SK-N-SH treated with all-trans-retinoic acid at 6 μM for 48 hours (cell line): ENCODE data around the gene HOMEZ.

Source experiments
- ATAC-seq: fragments of 200-7000 bp; cut with Tn5 transposase; 3 replicates; pipeline ENCODE4 v1.9.1; 2020; ENCODE audit warnings: mild to moderate bottlenecking, moderate library complexity
- ARNTL ChIP-seq: fragments of 450-650 bp; formaldehyde crosslinking; IDR thresholded peaks from 2 replicates; pipeline ENCODE4 v1.5.0; 2020; ENCODE audit warnings: low read depth, mild to moderate bottlenecking, moderate library complexity, borderline replicate concordance
- BACH2 ChIP-seq: fragments of 250-450 bp; sonication (Bioruptor Pico); IDR thresholded peaks from 2 replicates; pipeline ENCODE4 v1.9.0; 2021; ENCODE audit warnings: mild to moderate bottlenecking, borderline replicate concordance
- CSDC2 ChIP-seq: fragments of 250-450 bp; sonication (Bioruptor Pico); IDR thresholded peaks from 2 replicates; pipeline ENCODE4 v1.5.0; 2020; ENCODE audit warnings: mild to moderate bottlenecking, moderate library complexity
- ESRRG ChIP-seq: fragments of 250-450 bp; sonication (Bioruptor Pico); IDR thresholded peaks from 2 replicates; pipeline ENCODE4 v1.6.1; 2021; ENCODE audit warnings: mild to moderate bottlenecking
- GLIS3 ChIP-seq: fragments of 250-450 bp; sonication (Bioruptor Pico); IDR thresholded peaks from 2 replicates; pipeline ENCODE4 v1.5.0; 2020; ENCODE audit warnings: mild to moderate bottlenecking, moderate library complexity
- ISL1 ChIP-seq: fragments of 250-450 bp; sonication (Bioruptor Pico); IDR thresholded peaks from 2 replicates; pipeline ENCODE4 v2.1.2; 2022; ENCODE audit warnings: mild to moderate bottlenecking, moderate library complexity
- OSR1 ChIP-seq: fragments of 250-450 bp; sonication (Bioruptor Pico); IDR thresholded peaks from 2 replicates; pipeline ENCODE4 v1.8.0; 2022; ENCODE audit warnings: moderate library complexity, mild to moderate bottlenecking, inconsistent platforms
- PPARA ChIP-seq: fragments of 250-450 bp; sonication (Bioruptor Pico); IDR thresholded peaks from 2 replicates; pipeline ENCODE4 v1.5.0; 2020; ENCODE audit warnings: mild to moderate bottlenecking, borderline replicate concordance
- RARB ChIP-seq: fragments of 250-450 bp; sonication (Bioruptor Pico); IDR thresholded peaks from 2 replicates; pipeline ENCODE4 v1.8.0; 2021; ENCODE audit warnings: mild to moderate bottlenecking, moderate library complexity
- SNAI2 ChIP-seq: fragments of 250-450 bp; sonication (Bioruptor Pico); IDR thresholded peaks from 2 replicates; pipeline ENCODE4 v1.5.0; 2020; ENCODE audit warnings: mild to moderate bottlenecking, moderate library complexity
- TCF4 ChIP-seq: fragments of 250-450 bp; sonication (Bioruptor Pico); IDR thresholded peaks from 2 replicates; pipeline ENCODE4 v1.8.0; 2021; ENCODE audit warnings: mild to moderate bottlenecking, moderate library complexity, borderline replicate concordance
- TOX ChIP-seq: fragments of 250-450 bp; sonication (Bioruptor Pico); IDR thresholded peaks from 2 replicates; pipeline ENCODE4 v1.8.0; 2021; ENCODE audit warnings: mild to moderate bottlenecking, moderate library complexity, borderline replicate concordance
- ZC3H10 ChIP-seq: fragments of 250-450 bp; sonication (Bioruptor Pico); IDR thresholded peaks from 2 replicates; pipeline ENCODE4 v1.5.1; 2021; ENCODE audit warnings: mild to moderate bottlenecking, moderate library complexity
- ZFP3 ChIP-seq: fragments of 250-450 bp; sonication (Bioruptor Pico); IDR thresholded peaks from 2 replicates; pipeline ENCODE4 v1.5.0; 2020; ENCODE audit warnings: mild to moderate bottlenecking, moderate library complexity
- ZFP30 ChIP-seq: fragments of 450-650 bp; formaldehyde crosslinking; IDR thresholded peaks from 2 replicates; pipeline ENCODE4 v1.5.0; 2022; ENCODE audit warnings: mild to moderate bottlenecking, moderate library complexity
- ZNF70 ChIP-seq: fragments of 450-650 bp; formaldehyde crosslinking; IDR thresholded peaks from 2 replicates; pipeline ENCODE4 v1.5.0; 2020; ENCODE audit warnings: mild to moderate bottlenecking, moderate library complexity
- TF ChIP-seq, protein P1 (sequence below): fragments of 250-450 bp; sonication (Bioruptor Pico); IDR thresholded peaks from 2 replicates; pipeline ENCODE4 v1.5.1; 2020; ENCODE audit warnings: low read depth, mild to moderate bottlenecking, moderate library complexity
- TF ChIP-seq, protein P2 (sequence below): fragments of 250-450 bp; sonication (Bioruptor Pico); IDR thresholded peaks from 2 replicates; pipeline ENCODE4 v1.8.0; 2021; ENCODE audit warnings: low read depth, mild to moderate bottlenecking, moderate library complexity, borderline replicate concordance
- TF ChIP-seq, protein P3 (sequence below): fragments of 250-450 bp; sonication (Bioruptor Pico); IDR thresholded peaks from 2 replicates; pipeline ENCODE4 v1.5.0; 2020; ENCODE audit warnings: mild to moderate bottlenecking, moderate library complexity
- TF ChIP-seq, protein P4 (sequence below): fragments of 250-450 bp; sonication (Bioruptor Pico); IDR thresholded peaks from 2 replicates; pipeline ENCODE4 v1.8.0; 2020; ENCODE audit warnings: mild to moderate bottlenecking, moderate library complexity, borderline replicate concordance
- TF ChIP-seq, protein P5 (sequence below): fragments of 250-450 bp; sonication (Bioruptor Pico); IDR thresholded peaks from 2 replicates; pipeline ENCODE4 v1.5.1; 2021; ENCODE audit warnings: mild to moderate bottlenecking, moderate library complexity

Gene HOMEZ

DNA sequence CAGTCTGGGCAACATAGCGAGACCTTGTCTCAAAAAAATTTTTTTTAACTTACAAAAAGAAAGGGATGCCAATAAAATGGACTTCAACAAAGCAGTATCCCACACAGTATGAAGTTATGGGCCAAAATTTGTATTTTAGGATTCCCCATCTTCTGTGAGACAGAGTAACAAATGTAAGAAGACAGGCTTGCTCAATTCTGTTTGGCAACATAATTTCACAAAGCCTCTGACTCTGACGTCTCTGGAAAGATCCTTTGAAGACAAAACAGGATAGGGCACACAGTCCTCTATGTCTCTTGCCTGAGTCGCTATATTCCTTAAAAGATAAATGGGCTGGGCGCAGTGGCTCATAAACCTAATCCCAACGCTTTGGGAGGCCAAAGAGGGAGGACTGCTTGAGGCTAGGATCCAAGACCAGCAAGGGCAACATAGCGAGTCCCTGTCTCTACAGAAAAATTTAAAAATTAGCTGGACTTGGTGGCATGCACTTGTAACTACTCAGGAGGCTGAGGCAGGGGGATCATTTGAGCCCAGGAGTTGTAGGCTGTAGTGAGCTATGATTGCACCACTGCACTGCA is 1.1 kb upstream of the HOMEZ start:
- no peak for TF ChIP-seq OSR1
- TF ChIP-seq PPARA (CRISPR knock-in tag), result no peak
- TF ChIP-seq ZFP30 (CRISPR knock-in tag), result no peak
- no peak for TF ChIP-seq ZC3H10
- no peak for TF ChIP-seq ZFP3 (CRISPR knock-in tag)
- TF ChIP-seq CSDC2, result no peak
- TF ChIP-seq GLIS3, result no peak
- TF ChIP-seq, protein P1, sequence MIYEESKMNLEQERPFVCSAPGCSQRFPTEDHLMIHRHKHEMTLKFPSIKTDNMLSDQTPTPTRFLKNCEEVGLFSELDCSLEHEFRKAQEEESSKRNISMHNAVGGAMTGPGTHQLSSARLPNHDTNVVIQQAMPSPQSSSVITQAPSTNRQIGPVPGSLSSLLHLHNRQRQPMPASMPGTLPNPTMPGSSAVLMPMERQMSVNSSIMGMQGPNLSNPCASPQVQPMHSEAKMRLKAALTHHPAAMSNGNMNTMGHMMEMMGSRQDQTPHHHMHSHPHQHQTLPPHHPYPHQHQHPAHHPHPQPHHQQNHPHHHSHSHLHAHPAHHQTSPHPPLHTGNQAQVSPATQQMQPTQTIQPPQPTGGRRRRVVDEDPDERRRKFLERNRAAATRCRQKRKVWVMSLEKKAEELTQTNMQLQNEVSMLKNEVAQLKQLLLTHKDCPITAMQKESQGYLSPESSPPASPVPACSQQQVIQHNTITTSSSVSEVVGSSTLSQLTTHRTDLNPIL (CRISPR knock-in tag), result no peak
- no peak for TF ChIP-seq BACH2 (CRISPR knock-in tag)
- TF ChIP-seq ISL1 (CRISPR knock-in tag), result no peak
- TF ChIP-seq, protein P2, sequence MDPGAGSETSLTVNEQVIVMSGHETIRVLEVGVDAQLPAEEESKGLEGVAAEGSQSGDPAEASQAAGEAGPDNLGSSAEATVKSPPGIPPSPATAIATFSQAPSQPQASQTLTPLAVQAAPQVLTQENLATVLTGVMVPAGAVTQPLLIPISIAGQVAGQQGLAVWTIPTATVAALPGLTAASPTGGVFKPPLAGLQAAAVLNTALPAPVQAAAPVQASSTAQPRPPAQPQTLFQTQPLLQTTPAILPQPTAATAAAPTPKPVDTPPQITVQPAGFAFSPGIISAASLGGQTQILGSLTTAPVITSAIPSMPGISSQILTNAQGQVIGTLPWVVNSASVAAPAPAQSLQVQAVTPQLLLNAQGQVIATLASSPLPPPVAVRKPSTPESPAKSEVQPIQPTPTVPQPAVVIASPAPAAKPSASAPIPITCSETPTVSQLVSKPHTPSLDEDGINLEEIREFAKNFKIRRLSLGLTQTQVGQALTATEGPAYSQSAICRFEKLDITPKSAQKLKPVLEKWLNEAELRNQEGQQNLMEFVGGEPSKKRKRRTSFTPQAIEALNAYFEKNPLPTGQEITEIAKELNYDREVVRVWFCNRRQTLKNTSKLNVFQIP (CRISPR knock-in tag), result no peak
- no peak for TF ChIP-seq TCF4 (CRISPR knock-in tag)
- TF ChIP-seq, protein P3, sequence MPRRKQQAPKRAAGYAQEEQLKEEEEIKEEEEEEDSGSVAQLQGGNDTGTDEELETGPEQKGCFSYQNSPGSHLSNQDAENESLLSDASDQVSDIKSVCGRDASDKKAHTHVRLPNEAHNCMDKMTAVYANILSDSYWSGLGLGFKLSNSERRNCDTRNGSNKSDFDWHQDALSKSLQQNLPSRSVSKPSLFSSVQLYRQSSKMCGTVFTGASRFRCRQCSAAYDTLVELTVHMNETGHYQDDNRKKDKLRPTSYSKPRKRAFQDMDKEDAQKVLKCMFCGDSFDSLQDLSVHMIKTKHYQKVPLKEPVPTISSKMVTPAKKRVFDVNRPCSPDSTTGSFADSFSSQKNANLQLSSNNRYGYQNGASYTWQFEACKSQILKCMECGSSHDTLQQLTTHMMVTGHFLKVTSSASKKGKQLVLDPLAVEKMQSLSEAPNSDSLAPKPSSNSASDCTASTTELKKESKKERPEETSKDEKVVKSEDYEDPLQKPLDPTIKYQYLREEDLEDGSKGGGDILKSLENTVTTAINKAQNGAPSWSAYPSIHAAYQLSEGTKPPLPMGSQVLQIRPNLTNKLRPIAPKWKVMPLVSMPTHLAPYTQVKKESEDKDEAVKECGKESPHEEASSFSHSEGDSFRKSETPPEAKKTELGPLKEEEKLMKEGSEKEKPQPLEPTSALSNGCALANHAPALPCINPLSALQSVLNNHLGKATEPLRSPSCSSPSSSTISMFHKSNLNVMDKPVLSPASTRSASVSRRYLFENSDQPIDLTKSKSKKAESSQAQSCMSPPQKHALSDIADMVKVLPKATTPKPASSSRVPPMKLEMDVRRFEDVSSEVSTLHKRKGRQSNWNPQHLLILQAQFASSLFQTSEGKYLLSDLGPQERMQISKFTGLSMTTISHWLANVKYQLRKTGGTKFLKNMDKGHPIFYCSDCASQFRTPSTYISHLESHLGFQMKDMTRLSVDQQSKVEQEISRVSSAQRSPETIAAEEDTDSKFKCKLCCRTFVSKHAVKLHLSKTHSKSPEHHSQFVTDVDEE (CRISPR knock-in tag), result no peak
- TF ChIP-seq, protein P4, sequence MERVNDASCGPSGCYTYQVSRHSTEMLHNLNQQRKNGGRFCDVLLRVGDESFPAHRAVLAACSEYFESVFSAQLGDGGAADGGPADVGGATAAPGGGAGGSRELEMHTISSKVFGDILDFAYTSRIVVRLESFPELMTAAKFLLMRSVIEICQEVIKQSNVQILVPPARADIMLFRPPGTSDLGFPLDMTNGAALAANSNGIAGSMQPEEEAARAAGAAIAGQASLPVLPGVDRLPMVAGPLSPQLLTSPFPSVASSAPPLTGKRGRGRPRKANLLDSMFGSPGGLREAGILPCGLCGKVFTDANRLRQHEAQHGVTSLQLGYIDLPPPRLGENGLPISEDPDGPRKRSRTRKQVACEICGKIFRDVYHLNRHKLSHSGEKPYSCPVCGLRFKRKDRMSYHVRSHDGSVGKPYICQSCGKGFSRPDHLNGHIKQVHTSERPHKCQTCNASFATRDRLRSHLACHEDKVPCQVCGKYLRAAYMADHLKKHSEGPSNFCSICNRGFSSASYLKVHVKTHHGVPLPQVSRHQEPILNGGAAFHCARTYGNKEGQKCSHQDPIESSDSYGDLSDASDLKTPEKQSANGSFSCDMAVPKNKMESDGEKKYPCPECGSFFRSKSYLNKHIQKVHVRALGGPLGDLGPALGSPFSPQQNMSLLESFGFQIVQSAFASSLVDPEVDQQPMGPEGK (CRISPR knock-in tag), result no peak
- no peak for TF ChIP-seq RARB
- TF ChIP-seq, protein P5, sequence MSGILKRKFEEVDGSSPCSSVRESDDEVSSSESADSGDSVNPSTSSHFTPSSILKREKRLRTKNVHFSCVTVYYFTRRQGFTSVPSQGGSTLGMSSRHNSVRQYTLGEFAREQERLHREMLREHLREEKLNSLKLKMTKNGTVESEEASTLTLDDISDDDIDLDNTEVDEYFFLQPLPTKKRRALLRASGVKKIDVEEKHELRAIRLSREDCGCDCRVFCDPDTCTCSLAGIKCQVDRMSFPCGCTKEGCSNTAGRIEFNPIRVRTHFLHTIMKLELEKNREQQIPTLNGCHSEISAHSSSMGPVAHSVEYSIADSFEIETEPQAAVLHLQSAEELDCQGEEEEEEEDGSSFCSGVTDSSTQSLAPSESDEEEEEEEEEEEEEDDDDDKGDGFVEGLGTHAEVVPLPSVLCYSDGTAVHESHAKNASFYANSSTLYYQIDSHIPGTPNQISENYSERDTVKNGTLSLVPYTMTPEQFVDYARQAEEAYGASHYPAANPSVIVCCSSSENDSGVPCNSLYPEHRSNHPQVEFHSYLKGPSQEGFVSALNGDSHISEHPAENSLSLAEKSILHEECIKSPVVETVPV (CRISPR knock-in tag), result no peak
- ATAC-seq, result no peak

DNA sequence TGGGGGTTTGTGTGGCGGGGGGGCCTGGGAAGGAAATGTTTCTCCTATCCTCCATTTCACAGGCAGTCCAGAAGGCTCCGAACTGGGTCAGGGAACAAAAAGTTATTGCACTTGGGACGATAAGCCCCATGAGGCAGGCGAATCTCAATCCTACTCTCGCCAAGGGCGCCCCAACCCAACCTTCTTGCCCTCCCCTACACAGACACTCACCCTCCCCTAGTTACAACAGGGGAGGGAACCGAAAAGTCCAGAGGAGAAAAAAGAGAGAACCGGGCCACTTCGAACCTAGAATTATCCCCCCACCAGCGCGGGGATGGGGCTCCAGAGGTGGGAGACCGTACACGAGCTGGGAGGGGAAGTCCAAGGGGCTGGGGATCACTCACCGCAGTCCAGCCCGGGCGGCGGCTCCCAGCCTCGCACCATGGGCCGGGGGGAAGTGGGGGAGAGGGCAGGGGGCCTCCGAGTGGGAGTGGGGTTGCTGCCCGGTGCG is 357 bp downstream of the HOMEZ start:
- no peak for TF ChIP-seq ESRRG (CRISPR knock-in tag)
- no peak for TF ChIP-seq ZFP30 (CRISPR knock-in tag)
- TF ChIP-seq, protein P5 (CRISPR knock-in tag), result no peak
- no peak for TF ChIP-seq BACH2 (CRISPR knock-in tag)
- no peak for TF ChIP-seq ARNTL
- no peak for TF ChIP-seq GLIS3
- TF ChIP-seq ZFP3 (CRISPR knock-in tag), result no peak
- TF ChIP-seq, protein P3 (CRISPR knock-in tag), result no peak
- no peak for TF ChIP-seq RARB
- no peak for TF ChIP-seq SNAI2 (CRISPR knock-in tag)
- no peak for TF ChIP-seq ZC3H10
- no peak for TF ChIP-seq PPARA (CRISPR knock-in tag)
- no peak for TF ChIP-seq TCF4 (CRISPR knock-in tag)
- TF ChIP-seq OSR1, result no peak
- no peak for TF ChIP-seq ZNF70
- TF ChIP-seq TOX (CRISPR knock-in tag), result no peak
- peak; percentile 54 for ATAC-seq
